Epithelial cell of prostate (primary cell): ENCODE measurements around the gene TMEM198.

Experiments used
- DNase-seq: peaks from one replicate; pipeline ENCODE4 v3.0.0-alpha.2; 2011; ENCODE audit warnings: low read depth, low spot score
- H3K27ac ChIP-seq: fragments of 450-650 bp; 2 replicates; pipeline ENCODE4 v1.5.1; 2017; ENCODE audit warnings: mild to moderate bottlenecking

TMEM198 gene

DNA sequence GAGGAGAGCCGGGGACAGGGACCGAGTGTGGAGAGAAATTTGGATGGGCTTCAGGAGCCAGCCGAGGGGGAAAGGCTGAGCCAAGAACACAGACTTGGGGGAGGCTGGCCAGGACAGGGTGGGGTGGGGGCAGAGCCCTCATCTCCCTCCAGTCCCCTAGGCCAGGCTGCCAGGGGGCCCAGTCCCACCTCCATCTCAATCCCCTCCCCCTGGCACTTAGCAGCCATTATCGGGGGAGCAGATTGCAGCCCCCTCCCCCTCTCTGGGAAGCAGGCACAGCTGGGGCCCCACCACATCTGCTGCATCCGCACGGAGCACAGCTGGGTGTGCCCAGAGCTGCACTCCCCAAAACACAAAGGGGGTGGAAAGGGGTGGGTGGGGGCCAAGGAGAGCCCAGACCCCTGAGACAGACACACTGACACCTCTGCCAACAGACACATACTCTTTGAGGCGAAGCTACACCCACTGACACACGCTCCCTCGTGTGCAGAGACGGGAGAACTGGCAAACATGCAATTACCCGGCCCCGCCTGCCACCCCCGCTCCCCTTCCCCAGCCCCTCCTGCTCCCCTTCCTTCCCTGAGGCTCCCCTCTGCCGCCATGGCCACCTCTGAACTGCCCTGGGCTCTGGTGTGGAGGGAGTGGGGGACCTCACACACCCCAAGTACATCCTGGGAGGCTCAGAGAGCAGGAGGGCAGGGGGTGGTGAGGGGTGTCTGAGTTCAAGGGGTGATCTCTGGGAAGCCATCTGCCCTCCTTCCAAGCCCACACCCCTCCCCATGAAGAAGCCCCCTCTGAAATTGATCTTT lies 34.7 kb upstream of the TMEM198 start:
- no peak overlapping the region for H3K27ac ChIP-seq
- DNase-seq = no peak

DNA sequence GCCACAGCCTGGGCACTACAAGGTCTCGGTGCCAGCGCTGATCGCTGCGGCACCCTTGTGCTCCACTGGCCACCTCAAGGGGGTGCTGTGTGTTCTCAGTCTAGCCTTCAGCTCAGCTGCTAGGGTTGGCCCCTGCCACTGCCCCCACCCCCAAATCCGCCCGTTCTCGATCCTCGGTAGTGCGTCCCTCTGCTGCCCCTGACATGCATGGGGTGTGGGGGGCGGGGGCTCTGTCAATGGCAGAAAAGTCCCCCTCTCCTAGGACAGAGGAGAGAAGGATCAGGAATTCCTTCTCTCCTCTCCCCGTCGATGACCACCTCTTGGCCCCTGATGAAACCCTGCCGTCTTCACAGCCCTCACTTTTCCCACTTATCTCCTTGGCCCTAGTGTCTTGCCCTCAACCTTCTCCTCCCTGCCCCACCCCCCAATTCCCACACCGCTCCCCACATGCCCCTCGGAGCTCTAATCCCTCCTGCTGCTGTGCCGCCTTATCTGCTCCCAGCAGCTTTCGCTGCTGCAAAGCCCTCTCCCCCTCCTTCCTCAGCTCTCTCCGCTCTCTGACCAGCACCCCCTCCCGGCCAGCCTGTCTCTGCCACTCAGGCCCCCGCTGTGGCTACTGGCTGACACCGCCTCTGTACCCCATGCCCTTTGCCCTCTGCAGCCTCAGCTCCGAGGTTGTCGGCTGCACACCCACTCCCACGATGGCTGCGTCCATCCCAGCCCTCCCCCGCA lies 33.9 kb upstream of the TMEM198 start:
- no peak for DNase-seq

DNA sequence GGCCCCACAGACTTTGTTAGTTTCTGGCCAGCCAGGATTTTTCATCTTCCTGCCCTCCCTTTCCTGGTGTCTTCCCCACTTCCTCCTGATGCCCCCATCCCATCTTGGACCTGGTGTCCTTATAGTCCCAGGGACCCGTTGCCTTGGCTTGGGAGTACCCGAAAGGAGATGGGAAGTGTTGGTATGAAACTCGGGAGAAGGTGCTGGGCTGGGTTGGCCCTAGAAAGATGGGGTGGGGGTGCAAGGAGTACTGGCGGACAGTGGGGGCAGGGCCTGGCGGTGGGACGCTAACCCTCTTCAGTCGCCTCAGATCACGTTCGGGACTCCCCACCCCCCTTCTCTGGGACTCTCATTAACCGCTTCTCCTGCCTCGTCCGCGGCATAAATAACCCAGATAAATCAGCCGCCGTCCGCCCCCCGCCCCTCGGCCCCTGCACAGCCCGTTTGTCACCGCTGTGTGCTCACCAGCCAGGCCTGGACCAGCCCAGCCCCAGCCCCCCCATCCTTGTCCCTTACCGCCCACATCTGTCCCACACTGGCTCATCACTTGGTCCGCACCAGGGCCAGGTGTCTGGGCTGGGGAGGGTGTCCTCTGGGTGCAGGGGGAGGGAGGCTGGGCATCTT lies 33.2 kb upstream of the TMEM198 start:
- no peak for DNase-seq
- no peak overlapping the region for H3K27ac ChIP-seq

More for the DNA sequence above, 33.9 kb upstream of the TMEM198 start:
- H3K27ac ChIP-seq = no peak overlapping the region

DNA sequence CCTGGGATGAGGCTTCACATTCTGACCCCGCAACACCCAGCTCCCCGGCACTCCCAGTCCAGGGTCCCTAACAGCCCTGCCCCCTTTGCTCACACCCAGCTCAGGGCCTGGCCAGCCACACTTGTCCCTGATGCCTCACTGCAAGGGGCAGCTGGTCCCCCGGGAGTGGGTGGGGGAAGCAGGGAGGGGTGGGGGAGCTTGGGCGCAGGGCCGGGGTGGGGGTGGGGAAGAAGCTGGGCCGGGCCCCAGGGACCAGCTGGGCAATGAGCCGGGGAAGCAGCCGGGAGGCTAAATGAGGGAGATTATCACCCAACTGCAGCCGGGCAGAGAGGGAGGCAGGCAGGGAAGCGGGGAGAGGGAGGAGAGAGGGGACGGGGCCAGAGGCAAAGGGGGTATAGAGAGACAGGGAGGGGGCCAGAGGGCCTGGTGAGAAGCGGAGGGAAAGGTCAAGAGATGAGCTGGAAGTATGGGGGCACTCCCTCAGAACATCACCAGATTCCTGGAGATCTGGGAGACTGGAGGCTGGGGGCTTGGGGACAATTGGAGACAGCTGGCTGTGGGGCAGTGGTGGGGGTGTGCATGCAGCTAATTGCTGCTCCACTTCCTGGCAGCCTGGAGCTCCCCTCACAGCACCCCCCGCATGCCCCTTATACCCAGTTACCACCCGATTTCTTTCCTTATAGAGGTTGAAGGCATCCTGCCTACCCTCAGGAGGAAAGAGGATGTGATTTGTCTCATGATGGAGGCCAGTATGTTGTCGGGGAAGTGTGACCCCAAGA lies 32.1 kb upstream of the TMEM198 start:
- no peak for DNase-seq
- no peak overlapping the region for H3K27ac ChIP-seq

DNA sequence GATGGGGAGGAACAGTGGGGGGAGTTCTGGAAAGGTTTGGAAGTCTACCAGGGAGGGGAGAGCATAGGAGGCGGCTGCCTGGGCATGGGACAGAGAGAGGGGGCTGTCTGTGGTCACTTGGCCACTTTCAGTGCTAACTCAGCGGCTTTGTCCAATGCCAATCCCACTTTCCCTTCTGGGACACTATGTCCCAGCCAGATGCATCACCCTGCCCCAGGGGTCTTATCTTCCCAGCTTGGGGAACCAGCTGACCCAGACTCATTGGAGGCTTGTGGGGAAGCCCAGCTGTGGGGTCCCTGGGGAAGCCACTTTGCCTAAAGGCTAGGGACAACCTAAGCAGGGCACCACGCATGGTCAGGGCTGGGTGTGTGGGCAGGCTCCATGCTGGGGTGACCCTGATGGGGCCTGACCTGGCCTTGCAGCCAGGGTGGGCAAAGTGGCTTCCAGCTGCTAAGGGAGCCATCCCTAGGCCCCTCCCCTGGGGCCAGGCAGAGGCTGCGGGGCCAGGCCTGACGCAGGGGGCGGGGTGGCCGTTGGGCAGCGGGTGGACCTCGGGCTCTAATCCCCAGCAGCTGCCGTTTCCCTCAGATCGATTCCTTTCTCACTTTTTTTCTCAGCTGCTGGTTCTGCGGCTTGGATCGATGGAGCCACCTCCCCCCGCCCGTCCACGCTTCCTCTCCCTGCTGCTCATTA lies 31.2 kb upstream of the TMEM198 start:
- no peak for DNase-seq
- no peak overlapping the region for H3K27ac ChIP-seq

DNA sequence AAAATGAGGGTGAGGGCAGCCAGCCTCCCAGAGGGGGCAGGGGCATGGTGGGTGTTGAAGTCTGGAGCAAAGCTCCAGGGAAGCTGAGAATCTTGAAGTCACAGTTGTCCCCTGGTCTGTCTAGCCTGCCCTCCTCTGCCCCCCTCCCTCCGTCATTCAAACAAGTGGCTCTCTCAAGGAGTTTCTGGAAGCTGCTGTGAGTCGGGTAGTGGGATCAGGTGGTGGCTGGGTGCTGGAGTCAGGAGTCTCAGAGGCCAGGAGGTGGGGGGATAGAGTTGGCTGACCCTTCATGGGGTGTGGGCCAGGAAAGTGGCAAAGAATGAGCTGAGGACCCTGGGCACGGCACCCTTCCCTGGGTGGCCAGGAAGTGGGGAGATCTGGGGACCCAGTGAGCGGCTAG lies 30.0 kb upstream of the TMEM198 start:
- no peak for DNase-seq
- H3K27ac ChIP-seq = no peak overlapping the region

DNA sequence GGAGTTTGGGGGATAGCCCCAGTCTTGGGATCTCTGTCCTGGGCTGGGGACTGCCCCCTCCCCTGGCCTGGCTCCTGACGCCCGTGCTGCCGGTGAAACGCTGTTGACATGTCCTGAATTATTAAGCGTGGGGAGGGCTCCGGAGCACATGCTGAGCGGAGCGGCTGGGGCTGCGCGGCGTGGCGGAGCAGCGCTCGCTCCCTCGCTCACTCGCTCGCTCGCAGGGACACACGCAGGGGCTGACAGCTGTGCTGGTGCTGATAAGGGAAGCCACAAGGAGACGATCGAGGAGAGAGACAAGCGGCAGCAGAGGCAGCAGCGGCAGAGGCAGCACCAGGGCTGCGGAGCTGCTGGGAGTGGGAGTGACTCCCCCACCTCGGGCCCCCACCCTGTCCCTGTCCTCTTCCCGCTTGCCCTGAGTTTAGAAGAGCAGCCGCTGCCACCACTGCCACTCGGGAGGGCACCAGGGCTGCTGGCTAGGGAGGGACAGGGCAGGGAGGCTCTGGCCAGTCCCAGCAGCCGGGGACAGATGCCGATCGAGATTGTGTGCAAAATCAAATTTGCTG lies 29.5 kb upstream of the TMEM198 start, which contains the start of gene ASIC4:
ASIC4 (plus strand) TSS at position 287 of the 566 bp plus-strand sequence; CDS start at position 530, 243 bp downstream.
- no peak for DNase-seq
- no peak within 1 kb of the TSS for H3K27ac ChIP-seq

DNA sequence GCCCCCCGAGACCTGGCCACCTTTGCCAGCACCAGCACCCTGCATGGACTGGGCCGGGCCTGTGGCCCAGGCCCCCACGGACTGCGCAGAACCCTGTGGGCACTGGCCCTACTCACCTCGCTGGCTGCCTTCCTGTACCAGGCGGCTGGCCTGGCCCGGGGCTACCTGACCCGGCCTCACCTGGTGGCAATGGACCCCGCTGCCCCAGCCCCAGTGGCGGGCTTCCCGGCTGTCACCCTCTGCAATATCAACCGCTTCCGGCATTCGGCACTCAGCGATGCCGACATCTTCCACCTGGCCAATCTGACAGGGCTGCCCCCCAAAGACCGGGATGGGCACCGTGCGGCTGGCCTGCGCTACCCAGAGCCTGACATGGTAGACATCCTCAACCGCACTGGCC lies 29.0 kb upstream of the TMEM198 start:
- no peak for DNase-seq
- H3K27ac ChIP-seq = no peak overlapping the region

DNA sequence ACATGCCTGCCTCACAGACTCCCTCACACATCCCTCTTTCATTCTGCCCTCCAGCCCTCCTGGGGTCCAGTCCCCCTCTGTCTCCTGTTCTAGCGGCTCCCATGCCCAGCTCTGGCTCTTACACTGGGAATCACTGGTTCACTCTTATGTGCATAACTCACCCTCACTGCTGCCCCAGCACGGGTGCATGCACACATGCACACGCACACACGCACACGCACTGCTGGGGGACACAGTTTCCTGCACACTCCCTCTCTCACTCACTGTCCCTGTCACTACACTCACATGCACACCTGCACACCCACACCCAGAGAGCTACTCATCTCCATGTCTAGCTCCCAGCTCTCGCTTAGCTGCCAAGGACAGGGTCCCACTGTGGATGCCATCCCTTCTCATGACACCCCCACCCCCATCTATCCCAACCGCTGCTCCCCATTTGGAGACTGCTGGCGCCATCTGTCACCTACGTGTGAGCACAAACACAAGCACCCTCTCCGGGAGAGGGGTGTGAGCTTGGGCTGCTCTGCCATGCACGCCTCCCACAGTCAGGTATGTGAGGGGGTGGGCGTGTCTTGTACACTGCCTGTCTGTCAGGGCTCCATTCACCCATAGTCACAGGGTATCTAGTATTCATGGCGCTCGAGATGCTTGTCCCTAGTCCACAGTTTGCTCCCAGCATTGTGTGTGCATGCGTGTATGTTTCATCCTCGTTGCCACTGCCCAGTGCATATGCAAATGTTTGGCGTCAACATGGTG lies 27.8 kb upstream of the TMEM198 start:
- no peak for DNase-seq
- no peak overlapping the region for H3K27ac ChIP-seq

DNA sequence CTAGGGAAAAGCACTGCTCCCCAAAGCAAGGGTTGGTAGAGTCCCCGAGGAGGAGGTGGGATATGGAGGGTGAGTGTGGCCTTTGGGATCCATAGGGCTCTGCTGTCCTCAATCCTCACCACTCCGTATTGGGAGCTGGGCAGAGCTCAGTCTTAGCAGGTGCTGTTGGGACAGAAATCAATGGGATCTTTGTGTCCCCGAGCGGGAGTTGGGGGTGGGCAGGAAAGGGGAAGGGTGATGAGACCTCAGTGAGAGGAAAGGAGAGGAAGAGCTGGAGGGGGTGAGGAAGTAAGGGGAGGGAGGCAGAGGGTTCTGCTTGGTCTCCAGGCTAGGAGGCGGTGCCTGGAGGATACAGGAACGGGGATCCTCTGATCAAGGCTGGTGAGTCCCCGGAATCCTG lies 26.9 kb upstream of the TMEM198 start:
- H3K27ac ChIP-seq = no peak overlapping the region

DNA sequence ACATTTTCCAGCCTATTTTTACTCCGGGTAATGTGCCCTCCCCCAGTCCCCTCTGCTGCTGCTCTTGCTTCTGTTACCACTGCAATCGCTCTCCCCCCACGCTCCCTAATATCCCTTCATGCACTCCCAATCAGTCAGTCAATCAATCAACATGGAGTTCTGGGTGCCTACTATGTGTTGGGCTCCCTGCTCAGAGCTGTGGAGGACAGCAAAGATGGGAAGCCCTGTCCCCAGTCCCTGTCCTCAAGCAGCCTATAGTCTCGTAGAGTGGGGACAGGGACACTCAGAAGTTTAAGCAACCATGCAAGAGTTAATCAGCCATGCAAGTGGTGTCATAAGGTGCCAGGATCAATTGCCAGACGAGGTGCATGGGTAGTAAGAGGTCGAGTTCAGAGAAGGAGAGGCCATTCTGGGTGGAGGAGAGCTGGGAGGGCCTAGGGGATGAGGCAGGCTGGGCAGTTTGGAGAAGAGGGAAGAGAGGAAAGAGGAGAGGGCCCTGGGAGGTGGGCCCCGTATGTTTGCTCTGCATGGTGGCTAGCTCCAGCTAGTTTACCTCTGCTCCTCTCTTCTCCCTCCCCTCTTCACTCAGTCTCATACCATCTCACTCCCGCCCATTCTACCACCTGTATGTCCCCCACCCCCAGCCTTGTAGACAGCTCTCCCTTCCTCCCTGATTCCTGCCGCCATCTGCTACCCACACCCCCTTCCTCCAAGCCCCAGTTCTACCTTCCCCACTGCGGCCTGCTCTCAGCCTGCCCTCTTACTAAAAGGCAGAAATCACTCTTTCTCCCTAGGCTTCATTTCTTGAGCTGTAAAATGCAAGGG lies 25.7 kb upstream of the TMEM198 start:
- no peak for DNase-seq
- no peak overlapping the region for H3K27ac ChIP-seq

More for the DNA sequence above, 26.9 kb upstream of the TMEM198 start:
- no peak for DNase-seq

DNA sequence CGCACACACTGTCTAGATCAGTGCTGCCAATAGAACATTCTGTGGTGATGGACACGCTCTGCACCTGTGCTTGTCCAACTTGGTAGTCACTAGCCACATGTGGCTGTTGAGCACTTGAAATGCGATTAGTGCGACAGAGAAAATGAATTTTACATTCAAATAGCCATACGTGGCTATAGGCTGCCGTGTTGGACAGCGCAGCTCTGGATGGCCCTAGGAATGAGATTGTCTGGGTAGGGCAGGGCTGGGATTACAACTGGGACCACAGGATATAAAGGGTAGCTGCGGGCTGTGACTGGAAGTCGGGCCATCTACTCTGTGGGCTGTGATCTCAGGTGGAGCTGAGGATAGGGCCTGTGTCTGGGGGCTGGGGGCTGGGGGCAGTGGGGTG lies 24.3 kb upstream of the TMEM198 start:
- no peak for DNase-seq
- H3K27ac ChIP-seq = no peak overlapping the region

DNA sequence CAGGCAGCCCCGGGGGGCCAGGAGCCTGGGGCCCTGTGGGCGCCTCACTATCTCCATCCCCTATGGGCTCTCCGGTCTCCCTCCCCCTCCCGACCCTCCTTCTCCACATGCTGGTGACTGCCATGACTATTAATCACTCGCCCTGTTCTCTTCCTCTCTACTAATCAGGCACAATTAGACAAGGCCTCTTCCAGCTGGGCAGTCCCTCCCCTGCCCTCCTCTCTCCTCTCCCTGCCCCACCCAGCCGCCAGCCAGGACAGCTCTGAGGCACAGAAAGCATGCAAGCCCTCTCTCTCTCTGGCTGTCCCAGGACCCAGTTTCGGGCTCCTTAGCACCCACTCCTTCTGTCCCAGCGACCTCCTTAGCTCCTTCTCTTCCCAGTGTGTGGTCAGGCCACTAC lies 23.7 kb upstream of the TMEM198 start:
- no peak for DNase-seq
- H3K27ac ChIP-seq = no peak overlapping the region

DNA sequence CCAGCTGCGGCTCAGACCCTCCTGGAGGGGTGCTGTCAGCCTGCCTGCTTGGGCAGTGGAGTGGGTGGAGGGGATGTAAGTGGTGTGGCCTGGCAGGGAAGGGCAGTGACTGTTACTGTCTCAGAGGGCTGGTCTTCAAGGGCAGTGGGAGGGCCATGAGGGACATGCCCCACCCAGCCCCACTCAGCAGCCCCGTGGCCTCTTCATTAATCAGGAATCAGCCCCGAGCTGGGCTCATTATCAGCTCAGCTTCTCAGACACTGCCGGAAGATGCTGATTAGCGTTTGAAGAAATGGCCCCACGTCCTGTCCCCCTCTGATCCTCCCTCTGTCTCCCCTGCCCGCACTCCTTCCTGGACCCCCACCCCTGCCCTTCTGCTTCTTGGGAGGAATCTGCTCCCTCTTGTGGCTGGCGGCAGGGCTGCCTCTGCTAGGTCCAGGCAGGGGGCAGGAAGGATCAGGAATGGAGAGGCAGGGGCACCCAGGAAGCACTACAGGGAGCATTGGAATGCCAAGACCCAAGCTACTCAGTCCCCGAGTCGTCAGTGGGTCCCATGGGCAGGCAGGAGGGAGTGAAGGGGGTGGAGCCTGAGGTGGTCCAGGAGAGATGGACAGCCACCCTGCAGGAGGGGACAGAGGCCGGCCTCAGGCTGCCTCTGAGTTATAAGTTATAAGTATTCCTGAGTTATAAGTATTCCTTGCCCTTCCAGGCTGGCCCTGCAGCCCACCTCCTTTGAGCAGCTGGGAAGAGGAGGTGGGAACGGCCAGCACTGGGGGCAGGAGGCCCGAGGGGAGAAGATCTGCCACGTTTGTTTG lies 22.6 kb upstream of the TMEM198 start:
- no peak for DNase-seq
- H3K27ac ChIP-seq = no peak overlapping the region

DNA sequence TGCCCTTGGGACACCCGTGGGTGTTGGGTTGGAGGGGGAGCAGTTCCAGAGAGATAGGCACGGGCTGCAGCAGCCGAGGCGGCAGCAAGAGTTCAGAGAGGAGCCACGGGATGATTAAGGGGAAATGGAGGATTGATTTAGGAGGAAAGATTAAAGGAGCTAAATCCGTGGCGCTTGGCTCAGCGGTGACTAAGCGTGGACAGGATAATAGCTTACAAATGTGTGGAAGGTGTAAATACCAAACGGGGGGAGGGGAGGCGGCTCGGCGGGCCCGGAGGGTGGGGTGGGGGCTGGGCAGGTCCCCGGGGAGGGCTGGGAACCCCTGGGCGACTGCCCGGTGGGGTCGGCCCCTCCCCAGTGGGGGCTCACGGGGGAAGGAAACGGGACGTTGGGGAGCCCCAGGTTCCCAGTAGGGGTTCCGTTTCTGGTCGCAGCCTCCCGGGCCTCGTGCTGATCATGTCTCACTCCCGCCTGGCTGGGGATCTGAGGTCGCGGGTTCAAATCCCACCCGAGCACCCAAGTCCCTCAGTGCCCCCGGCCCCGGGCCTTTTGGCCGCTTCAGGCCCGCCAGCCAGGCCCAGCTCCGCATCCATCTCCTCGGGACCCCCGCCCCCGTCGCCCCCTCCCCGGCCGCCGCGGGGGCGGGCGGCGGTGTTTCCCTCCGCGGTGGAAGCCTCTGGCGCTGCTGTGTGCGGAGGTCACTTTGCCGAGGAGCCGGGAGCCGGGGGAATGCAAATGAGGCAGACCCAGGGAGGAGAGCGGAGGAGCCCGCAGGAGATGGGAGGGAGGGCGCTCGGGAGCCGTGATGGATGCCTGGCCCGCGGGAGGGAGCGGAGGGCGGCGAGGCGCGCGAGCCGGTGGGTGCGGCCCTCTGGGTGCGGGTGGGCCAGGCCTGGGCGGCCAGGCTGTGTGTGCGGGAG lies 21.5 kb upstream of the TMEM198 start:
- no peak overlapping the region for H3K27ac ChIP-seq
- no peak for DNase-seq

DNA sequence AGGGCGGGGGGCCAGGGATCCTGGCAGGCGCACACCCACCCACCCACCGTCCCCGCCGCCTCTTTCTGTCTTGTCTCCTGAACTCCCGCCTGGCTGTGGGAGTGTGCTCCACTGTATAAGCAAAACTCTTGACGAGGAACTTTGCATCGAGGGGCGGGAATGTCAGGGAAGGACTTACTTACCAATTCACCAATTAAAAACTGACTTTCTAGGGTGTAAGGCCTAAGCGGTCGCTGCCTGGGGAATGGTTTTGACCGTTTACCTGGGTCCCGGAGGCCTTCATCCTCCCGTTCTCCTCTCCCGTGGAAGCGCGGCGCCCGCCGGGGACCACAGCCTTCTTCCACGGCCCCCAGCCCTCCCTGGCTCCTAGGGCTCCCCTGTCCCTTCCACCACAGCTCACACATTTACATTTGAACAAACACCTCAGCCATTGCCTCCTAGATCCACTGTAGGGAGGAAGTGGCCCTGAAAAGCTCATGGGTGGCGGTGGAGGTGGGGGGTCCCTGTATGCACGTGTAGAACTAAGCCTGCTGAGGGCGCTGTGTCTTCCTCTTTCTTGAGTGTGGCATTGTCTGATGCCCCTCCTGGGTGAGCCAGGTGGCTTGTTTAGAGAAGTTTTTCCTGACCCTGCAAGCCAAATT lies 20.7 kb upstream of the TMEM198 start:
- DNase-seq = no peak
- no peak overlapping the region for H3K27ac ChIP-seq
